PC-9 (cell line): ENCODE data around the gene LRRC43. TPM values are rescaled to one million over a fixed set of nuclear protein-coding genes. Genes with fewer than 3 reads are reported as not detected.

Experiments used
- BruUV-seq: library from RNA; stranded (reverse); fragments of 400-500 nt; replicated peaks from 2 replicates; lab custom pipeline; 2021; lab: Mats Ljungman, UMichigan
- CTCF ChIA-PET: fragments of 300-600 bp; sonication (Branson Sonifier 250); formaldehyde crosslinking; loops from one replicate; lab custom pipeline; 2022; ENCODE audit warnings: antibody characterized with exemption; lab: Charles Lee
- POLR2A ChIA-PET: fragments of 300-600 bp; sonication (Branson Sonifier 250); formaldehyde crosslinking; loops from one replicate; lab custom pipeline; 2022; ENCODE audit warnings: antibody characterized with exemption; ENCODE audit not compliant: unreplicated experiment; lab: Charles Lee
- DNase-seq, 2 experiments: peaks; one replicate each; pipeline versions ENCODE4 v3.0.0 to v3.0.0-alpha.2; 2015 to 2022; ENCODE audit warnings: mixed read lengths in 1 of 2
- H2AFZ ChIP-seq: fragments of 200-600 bp; sonication (generic); 2 replicates; pipeline ENCODE4 v1.8.1; 2017; ENCODE audit warnings: antibody characterized with exemption
- H3F3A ChIP-seq: fragments of 200-600 bp; sonication (generic); 2 replicates; pipeline ENCODE4 v1.8.1; 2017; ENCODE audit warnings: antibody characterized with exemption, mild to moderate bottlenecking, low read depth; ENCODE audit not compliant: insufficient read depth
- H3K27ac ChIP-seq: fragments of 200-600 bp; sonication (generic); 2 replicates; pipeline ENCODE4 v1.6.1; 2016; ENCODE audit warnings: mixed run types
- H3K27me3 ChIP-seq: fragments of 200-600 bp; sonication (generic); 2 replicates; pipeline ENCODE4 v1.6.1; 2016; ENCODE audit warnings: low read depth, mixed run types; ENCODE audit not compliant: insufficient read depth
- H3K36me3 ChIP-seq: fragments of 200-600 bp; sonication (generic); 2 replicates; pipeline ENCODE4 v1.6.1; 2016; ENCODE audit warnings: low read depth, mixed run types
- H3K4me1 ChIP-seq: fragments of 200-600 bp; sonication (generic); replicated peaks from 2 replicates; pipeline ENCODE4 v1.6.1; 2016; ENCODE audit warnings: mixed run types; ENCODE audit not compliant: insufficient read depth
- H3K4me2 ChIP-seq: fragments of 200-600 bp; sonication (generic); 2 replicates; pipeline ENCODE4 v1.6.1; 2017; ENCODE audit warnings: mixed run types
- H3K4me3 ChIP-seq: fragments of 200-600 bp; sonication (generic); 2 replicates; pipeline ENCODE4 v1.6.1; 2016; ENCODE audit warnings: mixed run types
- H3K79me2 ChIP-seq: fragments of 200-600 bp; sonication (generic); 2 replicates; pipeline ENCODE4 v1.6.1; 2017; ENCODE audit warnings: low read depth, mixed run types
- H3K9me2 ChIP-seq: fragments of 200-600 bp; sonication (generic); 2 replicates; pipeline ENCODE4 v1.8.1; 2017; ENCODE audit warnings: mild to moderate bottlenecking; ENCODE audit not compliant: insufficient read depth
- H3K9me3 ChIP-seq: fragments of 200-600 bp; sonication (generic); 2 replicates; pipeline ENCODE4 v1.8.1; 2016; ENCODE audit warnings: low read depth; ENCODE audit not compliant: insufficient read depth
- H4K20me1 ChIP-seq: fragments of 200-600 bp; sonication (generic); 2 replicates; pipeline ENCODE4 v1.8.1; 2017; ENCODE audit not compliant: insufficient read depth
- CTCF ChIP-seq: fragments of 200-600 bp; sonication (generic); conservative IDR thresholded peaks from 2 replicates; pipeline ENCODE4 v1.6.1; 2017; ENCODE audit warnings: mixed run types, antibody characterized with exemption, mild to moderate bottlenecking, moderate library complexity
- EZH2 ChIP-seq: fragments of 200-600 bp; sonication (generic); IDR thresholded peaks from 2 replicates; pipeline ENCODE4 v1.8.0; 2017; ENCODE audit warnings: antibody characterized with exemption, low read depth
- intact Hi-C: fragments of 100-400 bp; cut with micrococcal nuclease; formaldehyde crosslinking; loops from one replicate; pipeline ENCODE4 v1.10.0; 2022; ENCODE audit not compliant: unreplicated experiment
- total RNA-seq: library from RNA; stranded (reverse); gene quantifications from 2 replicates; pipeline ENCODE4 v1.2.3, GENCODE V29; 2021

The LRRC43 gene
- total RNA-seq, 1 experiment from 2014 or later: 0.39 TPM

- Histone ChIP-seq H3K27me3 (no peaks in the 10 kb centered on the region), H3K4me1 (no peaks in the 10 kb centered on the region), H4K20me1 (no peaks in the 10 kb centered on the region), H3K4me2 (no peak overlapping the region), H3K27ac (no peak overlapping the region), H3F3A (no peaks in the 10 kb centered on the region), H3K4me3 (no peak overlapping the region), H3K79me2 (no peaks in the 10 kb centered on the region), H2AFZ (no peak overlapping the region), H3K9me3 (no peaks in the 10 kb centered on the region), H3K36me3 (no peaks in the 10 kb centered on the region), H3K9me2 (no peaks in the 10 kb centered on the region)
- no peak for DNase-seq
- ChIA-PET POLR2A (no interaction called here), CTCF (no interaction called here)
- intact Hi-C loops: no loop called here
- no TSS peak for BruUV-seq
- no peak for TF ChIP-seq EZH2
- TF ChIP-seq CTCF: no peak
Observed at GRCh38 chr12:122148657-122149056, 34.3 kb upstream of the LRRC43 start.

GRCh38 chr12:122150127-122150681 is 32.7 kb upstream of the LRRC43 start:
- POLR2A ChIA-PET: interaction anchor here (0.5 kb wide), 1 partner anchor 84 kb away, joined by 6 read pairs; no protein-coding TSS in a partner anchor
- CTCF ChIA-PET: no interaction called here
- no TSS peak for BruUV-seq
- Histone ChIP-seq H4K20me1 (no peaks in the 10 kb centered on the region), H3K9me2 (no peaks in the 10 kb centered on the region), H2AFZ (no peak overlapping the region), H3K27me3 (no peaks in the 10 kb centered on the region), H3K4me1 (no peaks in the 10 kb centered on the region), H3K4me3 (no peak overlapping the region), H3K27ac (no peak overlapping the region), H3F3A (no peaks in the 10 kb centered on the region), H3K4me2 (no peak overlapping the region), H3K9me3 (no peaks in the 10 kb centered on the region), H3K36me3 (no peaks in the 10 kb centered on the region), H3K79me2 (no peaks in the 10 kb centered on the region)
- intact Hi-C loops: no loop called here
- no peak for DNase-seq
- TF ChIP-seq CTCF (no peak), EZH2 (no peak)

DNA sequence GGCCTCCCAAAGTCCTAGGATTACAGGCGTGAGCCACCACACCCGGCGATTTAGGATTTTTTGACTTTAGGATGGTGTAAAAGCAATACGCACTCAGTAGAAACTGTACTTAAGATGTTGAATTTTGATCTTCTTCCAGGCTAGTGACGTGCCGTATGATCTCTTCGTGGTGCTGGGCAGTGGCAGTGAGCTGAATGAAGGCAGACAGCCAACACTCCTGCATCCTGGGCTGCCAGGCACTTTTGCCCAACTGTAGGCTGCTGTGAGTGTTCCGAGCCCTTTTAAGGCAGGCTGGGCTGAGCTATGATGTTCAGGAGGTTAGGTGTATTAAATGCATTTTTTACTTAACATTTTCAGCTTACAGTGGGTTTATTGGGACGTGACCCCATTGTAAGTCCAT is 30.2 kb upstream of the LRRC43 start:
- no peaks in the 10 kb centered on the region for H3K4me1 ChIP-seq
- intact Hi-C loops: no loop called here
- TF ChIP-seq CTCF: no peak
- TF ChIP-seq EZH2: no peak
- H3K27ac ChIP-seq: no peak overlapping the region
- ChIA-PET POLR2A (no interaction called here), CTCF (no interaction called here)
- no peaks in the 10 kb centered on the region for H3K27me3 ChIP-seq
- H3K4me2 ChIP-seq: no peak overlapping the region
- BruUV-seq: no TSS peak
- H3K9me2 ChIP-seq: no peaks in the 10 kb centered on the region
- H3K79me2 ChIP-seq: no peaks in the 10 kb centered on the region
- no peaks in the 10 kb centered on the region for H3K9me3 ChIP-seq
- H2AFZ ChIP-seq: no peak overlapping the region
- no peak overlapping the region for H3K4me3 ChIP-seq
- H4K20me1 ChIP-seq: no peaks in the 10 kb centered on the region
- no peak for DNase-seq
- no peaks in the 10 kb centered on the region for H3F3A ChIP-seq
- no peaks in the 10 kb centered on the region for H3K36me3 ChIP-seq
